Measurements from ENCODE around the gene SYNJ2BP.
A peak's percentile ranks its signal among the peaks of the same experiment; 100 is the strongest.
"Not testable (repeated sequence)": the region's sequence is repeated elsewhere in the genome, so short reads cannot be mapped to it uniquely, and the experiment has no call there.

SYNJ2BP gene

GRCh38 chr14:70415788-70416187, 1.1 kb downstream of the SYNJ2BP start:
- Histone ChIP-seq H3K4me1 (ENCODE audit: control insufficient read depth, insufficient read depth, low read length) (peaks cover 4% of the 10 kb centered on the region), H3K27me3 (ENCODE audit: control insufficient read depth, insufficient read depth, low read length) (no peaks in the 10 kb centered on the region), H3K9me3 (ENCODE audit: control insufficient read depth, low read length) (no peaks in the 10 kb centered on the region), H3K9ac (ENCODE audit: low read length) (peak overlapping the region; percentile 70), H3K4me3 (ENCODE audit: low read length) (no peak overlapping the region), H3K36me3 (ENCODE audit: control insufficient read depth, insufficient read depth, low read length) (no peaks in the 10 kb centered on the region)

DNA sequence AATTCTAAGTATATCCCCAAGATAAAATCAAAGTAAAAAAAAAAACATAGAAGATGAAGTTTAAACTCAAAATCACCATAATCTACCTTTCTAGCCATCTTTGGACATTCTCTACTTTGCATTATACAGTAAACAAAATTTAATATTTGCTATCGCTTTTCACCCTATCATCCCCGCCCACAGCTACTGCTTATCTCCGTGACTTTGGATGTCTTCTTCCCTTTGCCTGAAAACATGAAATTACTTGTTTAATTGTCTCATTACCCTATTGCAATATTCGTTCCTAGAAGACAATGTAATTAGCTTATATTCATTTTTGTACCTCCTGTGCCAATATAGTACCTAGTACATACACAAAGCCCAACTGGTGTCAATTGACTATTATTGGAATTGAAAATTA, 9.3 kb downstream of the SYNJ2BP start:
- Histone ChIP-seq H3K4me1 (ENCODE audit: control insufficient read depth, insufficient read depth, low read length) (peaks cover 14% of the 10 kb centered on the region), H3K36me3 (ENCODE audit: control insufficient read depth, insufficient read depth, low read length) (no peaks in the 10 kb centered on the region), H3K27me3 (ENCODE audit: control insufficient read depth, insufficient read depth, low read length) (no peaks in the 10 kb centered on the region), H3K4me3 (ENCODE audit: low read length) (no peak overlapping the region), H3K9me3 (ENCODE audit: control insufficient read depth, low read length) (peaks cover 4% of the 10 kb centered on the region), H3K9ac (ENCODE audit: low read length) (no peak overlapping the region)

DNA sequence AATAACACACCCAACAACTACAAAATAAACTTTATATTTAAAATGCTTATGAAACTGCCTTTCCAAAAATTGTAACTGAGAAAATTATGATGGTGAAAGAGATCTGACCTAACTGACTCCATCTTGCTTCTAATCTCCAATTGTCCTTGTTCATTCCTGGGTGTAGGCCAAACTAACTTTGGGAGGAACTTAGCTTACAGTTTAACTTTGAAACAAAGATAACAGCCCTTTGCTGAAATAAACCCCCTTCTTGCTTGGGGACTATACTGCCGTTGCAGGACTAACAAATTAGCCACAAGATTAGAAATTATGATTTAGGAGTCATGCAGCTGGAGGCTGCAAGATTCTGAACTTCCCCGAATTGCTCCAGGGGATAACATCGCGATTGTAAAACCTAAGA, 10.7 kb downstream of the SYNJ2BP start:
- H3K4me3 ChIP-seq (ENCODE audit: low read length); H3K9ac ChIP-seq (ENCODE audit: low read length); H3K9me3 ChIP-seq (ENCODE audit: control insufficient read depth, low read length); H3K27me3 ChIP-seq (ENCODE audit: control insufficient read depth, insufficient read depth, low read length); H3K36me3 ChIP-seq (ENCODE audit: control insufficient read depth, insufficient read depth, low read length): not testable (repeated sequence)
- H3K4me1 ChIP-seq (ENCODE audit: control insufficient read depth, insufficient read depth, low read length) = peaks cover 14% of the 10 kb centered on the region

DNA sequence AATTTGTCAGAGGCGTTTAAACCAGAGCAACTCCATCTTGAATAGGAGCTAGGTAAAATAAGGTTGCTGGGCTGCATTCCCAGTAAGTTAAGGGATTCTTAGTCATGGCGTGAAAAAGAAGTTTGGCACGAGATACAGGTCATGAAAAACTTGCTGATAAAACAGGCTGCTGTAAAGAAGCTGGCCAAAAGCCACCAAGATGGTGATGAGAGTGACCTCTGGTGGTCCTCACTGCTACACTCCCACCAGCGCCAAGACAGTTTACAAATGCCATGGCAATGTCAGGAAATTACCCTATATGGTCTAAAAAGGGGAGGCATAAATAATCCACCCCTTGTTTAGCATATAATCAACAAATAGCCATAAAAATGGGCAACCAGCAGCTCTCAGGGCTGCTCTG, 13.6 kb downstream of the SYNJ2BP start:
- H3K27me3 ChIP-seq (ENCODE audit: control insufficient read depth, insufficient read depth, low read length); H3K36me3 ChIP-seq (ENCODE audit: control insufficient read depth, insufficient read depth, low read length); H3K9ac ChIP-seq (ENCODE audit: low read length); H3K9me3 ChIP-seq (ENCODE audit: control insufficient read depth, low read length); H3K4me3 ChIP-seq (ENCODE audit: low read length): not testable (repeated sequence)
- H3K4me1 ChIP-seq (ENCODE audit: control insufficient read depth, insufficient read depth, low read length) = peaks cover 19% of the 10 kb centered on the region

DNA sequence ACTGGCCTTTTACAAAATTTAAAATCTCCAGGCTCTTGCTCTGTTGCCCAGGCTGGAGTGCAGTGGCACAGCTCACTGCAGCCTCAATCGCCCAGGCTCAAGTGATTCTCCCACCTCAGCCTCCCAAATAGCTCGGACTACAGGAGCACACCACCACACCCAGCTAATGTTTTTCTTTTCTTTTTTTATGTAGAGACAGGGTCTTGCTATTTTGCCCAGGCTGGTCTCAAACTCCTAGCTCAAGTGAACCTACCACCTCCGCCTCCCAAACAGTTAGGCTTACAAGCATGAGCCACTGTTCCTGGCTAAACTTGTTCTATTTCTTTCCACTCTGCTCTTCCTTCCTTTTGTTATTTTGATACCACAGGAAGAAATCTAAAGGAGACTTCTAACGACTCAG, 15.2 kb downstream of the SYNJ2BP start:
- H3K9me3 ChIP-seq (ENCODE audit: control insufficient read depth, low read length) = peaks cover 3% of the 10 kb centered on the region
- no peaks in the 10 kb centered on the region for H3K27me3 ChIP-seq (ENCODE audit: control insufficient read depth, insufficient read depth, low read length)
- no peak overlapping the region for H3K4me3 ChIP-seq (ENCODE audit: low read length)
- H3K4me1 ChIP-seq (ENCODE audit: control insufficient read depth, insufficient read depth, low read length) = peaks cover 22% of the 10 kb centered on the region
- no peak overlapping the region for H3K9ac ChIP-seq (ENCODE audit: low read length)
- no peaks in the 10 kb centered on the region for H3K36me3 ChIP-seq (ENCODE audit: control insufficient read depth, insufficient read depth, low read length)

DNA sequence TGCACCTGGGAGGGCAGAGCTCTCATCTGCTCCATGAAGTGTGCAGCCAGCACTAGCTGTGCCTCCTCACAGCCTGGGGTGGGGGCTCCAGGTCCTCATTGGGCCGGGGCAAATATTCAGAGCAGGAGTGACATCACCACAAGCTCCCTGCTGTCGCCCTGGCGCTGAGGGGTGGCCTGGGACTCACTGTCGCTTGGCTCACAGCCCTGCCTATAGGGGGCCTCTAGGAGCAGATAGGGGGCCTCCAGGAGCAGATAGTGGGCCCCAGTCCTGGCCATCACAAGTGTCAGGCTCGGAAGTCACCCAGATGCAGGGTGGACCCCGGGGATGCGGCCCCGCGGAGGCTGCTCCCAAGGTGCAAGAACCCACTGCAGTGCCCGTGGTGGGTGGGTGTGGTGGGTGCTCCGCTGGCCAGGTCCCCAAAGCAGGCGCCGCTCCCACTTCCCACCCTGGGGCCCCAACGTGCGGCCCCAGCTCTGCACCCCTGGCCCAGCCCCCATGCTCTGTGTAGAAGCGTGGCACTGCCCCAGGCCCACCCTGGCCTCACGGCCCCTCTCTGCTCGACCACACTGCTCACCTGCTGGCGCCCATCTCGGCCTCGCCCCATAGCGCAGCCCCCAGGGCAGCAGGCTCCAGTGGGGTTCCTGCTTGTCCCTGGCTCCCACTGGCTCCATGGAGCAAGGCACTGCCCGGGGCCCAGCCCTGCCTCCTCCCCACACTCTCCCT, 18.0 kb downstream of the SYNJ2BP start:
- Histone ChIP-seq H3K9me3 (ENCODE audit: control insufficient read depth, low read length) (no peaks in the 10 kb centered on the region), H3K4me3 (ENCODE audit: low read length) (no peak overlapping the region), H3K36me3 (ENCODE audit: control insufficient read depth, insufficient read depth, low read length) (no peaks in the 10 kb centered on the region), H3K27me3 (ENCODE audit: control insufficient read depth, insufficient read depth, low read length) (no peaks in the 10 kb centered on the region), H3K4me1 (ENCODE audit: control insufficient read depth, insufficient read depth, low read length) (peaks cover 20% of the 10 kb centered on the region), H3K9ac (ENCODE audit: low read length) (no peak overlapping the region)

DNA sequence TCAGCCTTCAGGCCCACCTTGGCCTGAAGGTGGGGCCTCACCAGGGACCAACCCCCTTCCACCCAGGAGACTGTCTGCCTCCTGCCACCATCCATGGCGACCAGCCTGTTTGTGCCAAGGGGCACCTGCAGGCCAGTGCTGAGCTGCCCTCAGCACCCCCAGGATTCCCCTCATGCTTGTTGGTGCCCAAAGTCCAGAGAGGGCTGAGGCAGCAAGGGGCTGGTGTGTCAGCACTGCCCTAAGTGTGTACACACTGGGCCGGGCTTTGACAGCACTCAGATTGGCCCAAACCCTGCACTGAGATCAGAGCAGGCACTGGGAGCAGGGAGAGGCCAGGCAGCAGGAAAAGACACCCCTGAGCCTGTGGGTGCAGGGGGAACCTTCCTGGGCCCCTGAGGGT, 18.6 kb downstream of the SYNJ2BP start:
- Histone ChIP-seq H3K4me1 (ENCODE audit: control insufficient read depth, insufficient read depth, low read length) (peaks cover 14% of the 10 kb centered on the region), H3K9me3 (ENCODE audit: control insufficient read depth, low read length) (no peaks in the 10 kb centered on the region), H3K9ac (ENCODE audit: low read length) (no peak overlapping the region), H3K27me3 (ENCODE audit: control insufficient read depth, insufficient read depth, low read length) (no peaks in the 10 kb centered on the region), H3K36me3 (ENCODE audit: control insufficient read depth, insufficient read depth, low read length) (no peaks in the 10 kb centered on the region), H3K4me3 (ENCODE audit: low read length) (no peak overlapping the region)

- H3K4me3 ChIP-seq (ENCODE audit: low read length) = no peak overlapping the region
- H3K9me3 ChIP-seq (ENCODE audit: control insufficient read depth, low read length) = no peaks in the 10 kb centered on the region
- no peak overlapping the region for H3K9ac ChIP-seq (ENCODE audit: low read length)
- peaks cover 15% of the 10 kb centered on the region for H3K4me1 ChIP-seq (ENCODE audit: control insufficient read depth, insufficient read depth, low read length)
- H3K36me3 ChIP-seq (ENCODE audit: control insufficient read depth, insufficient read depth, low read length) = no peaks in the 10 kb centered on the region
- no peaks in the 10 kb centered on the region for H3K27me3 ChIP-seq (ENCODE audit: control insufficient read depth, insufficient read depth, low read length)
These were observed 19.1 kb downstream of the SYNJ2BP start for GRCh38 chr14:70397746-70398145.

- peaks cover 32% of the 10 kb centered on the region for H3K4me1 ChIP-seq (ENCODE audit: control insufficient read depth, insufficient read depth, low read length)
- H3K27me3 ChIP-seq (ENCODE audit: control insufficient read depth, insufficient read depth, low read length) = no peaks in the 10 kb centered on the region
- H3K36me3 ChIP-seq (ENCODE audit: control insufficient read depth, insufficient read depth, low read length) = no peaks in the 10 kb centered on the region
These were observed 22.1 kb downstream of the SYNJ2BP start for GRCh38 chr14:70394674-70395306.

DNA sequence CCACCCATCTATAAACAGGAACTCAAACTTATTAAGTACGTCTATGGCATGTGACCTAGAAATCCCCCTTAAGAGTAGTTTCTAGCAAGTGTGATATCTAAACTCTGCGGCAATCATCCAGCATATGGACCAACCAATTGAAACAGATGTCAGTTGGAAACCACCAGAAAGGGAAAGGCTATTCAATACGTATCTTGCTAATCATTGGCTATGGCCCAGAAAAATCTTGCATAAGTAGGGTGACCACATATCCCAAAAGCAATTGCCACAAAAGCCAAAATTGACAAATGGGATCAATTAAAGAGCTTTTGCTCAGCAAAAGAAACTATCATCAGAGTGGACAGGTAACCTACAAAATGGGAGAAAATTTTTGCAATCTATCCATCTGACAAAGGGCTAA, 24.2 kb downstream of the SYNJ2BP start:
- Histone ChIP-seq H3K9ac (ENCODE audit: low read length) (no peak overlapping the region), H3K4me3 (ENCODE audit: low read length) (no peak overlapping the region), H3K9me3 (ENCODE audit: control insufficient read depth, low read length) (no peaks in the 10 kb centered on the region), H3K4me1 (ENCODE audit: control insufficient read depth, insufficient read depth, low read length) (peaks cover 23% of the 10 kb centered on the region), H3K36me3 (ENCODE audit: control insufficient read depth, insufficient read depth, low read length) (no peaks in the 10 kb centered on the region), H3K27me3 (ENCODE audit: control insufficient read depth, insufficient read depth, low read length) (no peaks in the 10 kb centered on the region)

More at GRCh38 chr14:70394674-70395306, 22.1 kb downstream of the SYNJ2BP start:
- no peak overlapping the region for H3K9ac ChIP-seq (ENCODE audit: low read length)
- H3K9me3 ChIP-seq (ENCODE audit: control insufficient read depth, low read length) = no peaks in the 10 kb centered on the region
- H3K4me3 ChIP-seq (ENCODE audit: low read length) = no peak overlapping the region

DNA sequence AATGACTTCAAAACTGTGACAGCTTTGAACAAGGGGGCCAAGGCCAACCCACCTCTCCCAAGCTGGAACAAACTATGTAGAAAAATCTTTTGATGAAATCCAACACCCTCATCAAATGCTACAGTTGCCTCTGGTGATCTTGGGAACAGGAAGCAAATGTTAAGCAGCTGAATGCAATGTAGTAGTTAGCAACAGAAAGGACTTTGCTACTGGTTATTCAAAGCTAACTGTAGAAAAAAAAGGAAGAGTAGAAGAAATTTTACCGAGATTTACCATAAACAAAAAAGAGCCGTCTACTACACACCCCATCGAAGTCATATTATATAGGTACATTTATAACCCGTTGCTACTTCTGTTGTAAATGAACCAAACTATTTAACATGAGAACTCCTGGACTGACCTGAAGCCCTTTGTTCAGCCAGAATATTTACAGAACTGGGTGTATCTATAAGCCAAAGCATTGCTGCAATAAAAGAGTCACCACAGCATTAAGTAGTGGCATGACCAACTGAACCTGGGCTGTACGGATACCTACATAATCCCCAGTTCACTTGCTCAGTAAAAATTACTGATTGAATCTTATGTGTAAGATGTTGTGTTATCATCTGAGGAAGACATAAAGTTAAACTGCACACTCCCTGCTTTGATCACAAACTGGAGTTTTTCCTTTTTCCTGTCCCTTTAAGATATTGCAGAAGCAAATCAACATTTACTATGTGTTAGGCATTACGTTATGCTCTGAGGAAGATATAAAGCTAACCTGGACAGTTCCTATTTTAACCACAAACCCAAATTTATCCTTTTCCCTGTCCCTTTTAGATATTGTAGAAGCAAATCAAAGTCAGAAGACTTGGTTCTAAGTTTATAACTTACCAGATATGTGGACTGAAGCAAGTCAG, 25.1 kb downstream of the SYNJ2BP start:
- no peaks in the 10 kb centered on the region for H3K9me3 ChIP-seq (ENCODE audit: control insufficient read depth, low read length)
- H3K9ac ChIP-seq (ENCODE audit: low read length) = peak overlapping the region; percentile 31
- H3K36me3 ChIP-seq (ENCODE audit: control insufficient read depth, insufficient read depth, low read length) = no peaks in the 10 kb centered on the region
- no peak overlapping the region for H3K4me3 ChIP-seq (ENCODE audit: low read length)
- H3K4me1 ChIP-seq (ENCODE audit: control insufficient read depth, insufficient read depth, low read length) = peaks cover 23% of the 10 kb centered on the region
- H3K27me3 ChIP-seq (ENCODE audit: control insufficient read depth, insufficient read depth, low read length) = no peaks in the 10 kb centered on the region

GRCh38 chr14:70382536-70382935, 34.4 kb downstream of the SYNJ2BP start:
- H3K27me3 ChIP-seq (ENCODE audit: control insufficient read depth, insufficient read depth, low read length) = no peaks in the 10 kb centered on the region
- no peak overlapping the region for H3K4me3 ChIP-seq (ENCODE audit: low read length)
- H3K4me1 ChIP-seq (ENCODE audit: control insufficient read depth, insufficient read depth, low read length) = peaks cover 4% of the 10 kb centered on the region
- no peak overlapping the region for H3K9ac ChIP-seq (ENCODE audit: low read length)
- no peaks in the 10 kb centered on the region for H3K9me3 ChIP-seq (ENCODE audit: control insufficient read depth, low read length)
- H3K36me3 ChIP-seq (ENCODE audit: control insufficient read depth, insufficient read depth, low read length) = no peaks in the 10 kb centered on the region
